CMK (cell line): ENCODE measurements around the gene AQP2.

ENCODE experiments used
- DNase-seq: peaks from one replicate; pipeline ENCODE4 v3.0.0-alpha.2; 2010; ENCODE audit warnings: low read depth

The AQP2 gene

DNA sequence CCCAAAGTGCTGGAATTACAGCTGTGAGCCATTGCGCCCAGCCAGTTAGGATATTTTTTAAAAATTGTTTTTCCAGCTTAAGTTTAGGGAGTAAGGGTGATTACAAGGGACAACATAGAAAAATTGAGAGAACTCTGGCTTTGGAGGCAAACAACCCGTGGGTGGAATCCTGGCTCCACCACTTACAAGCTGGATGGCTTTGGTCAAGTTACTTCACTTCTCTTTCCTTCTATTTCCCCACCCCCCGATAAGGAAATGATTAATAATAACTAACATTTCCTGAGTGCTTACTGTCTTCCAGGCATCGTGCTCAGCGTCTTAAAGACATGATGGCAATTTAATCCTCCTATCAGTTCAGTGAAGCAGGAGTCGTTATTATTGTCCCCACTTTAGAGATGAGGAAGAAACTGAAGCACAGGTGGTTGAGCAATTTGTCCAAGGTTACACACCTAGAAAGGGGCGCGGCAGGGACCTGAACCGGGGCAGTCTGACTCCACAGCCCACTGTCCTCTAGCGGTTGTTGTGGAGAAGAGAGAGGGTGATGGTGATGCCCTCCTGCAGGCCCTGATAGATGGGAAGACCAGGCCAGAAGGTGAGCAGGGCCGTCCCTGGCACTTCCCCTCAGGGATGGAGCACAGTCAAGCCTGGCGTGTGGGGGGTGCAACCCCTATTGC, 30.2 kb upstream of the AQP2 start:
- no peak for DNase-seq

- DNase-seq, result no peak
Observed at GRCh38 chr12:49920915-49921286, 29.6 kb upstream of the AQP2 start.

GRCh38 chr12:49921299-49921698, 29.2 kb upstream of the AQP2 start:
- DNase-seq, result no peak

GRCh38 chr12:49921936-49922335, 28.6 kb upstream of the AQP2 start:
- no peak for DNase-seq

DNA sequence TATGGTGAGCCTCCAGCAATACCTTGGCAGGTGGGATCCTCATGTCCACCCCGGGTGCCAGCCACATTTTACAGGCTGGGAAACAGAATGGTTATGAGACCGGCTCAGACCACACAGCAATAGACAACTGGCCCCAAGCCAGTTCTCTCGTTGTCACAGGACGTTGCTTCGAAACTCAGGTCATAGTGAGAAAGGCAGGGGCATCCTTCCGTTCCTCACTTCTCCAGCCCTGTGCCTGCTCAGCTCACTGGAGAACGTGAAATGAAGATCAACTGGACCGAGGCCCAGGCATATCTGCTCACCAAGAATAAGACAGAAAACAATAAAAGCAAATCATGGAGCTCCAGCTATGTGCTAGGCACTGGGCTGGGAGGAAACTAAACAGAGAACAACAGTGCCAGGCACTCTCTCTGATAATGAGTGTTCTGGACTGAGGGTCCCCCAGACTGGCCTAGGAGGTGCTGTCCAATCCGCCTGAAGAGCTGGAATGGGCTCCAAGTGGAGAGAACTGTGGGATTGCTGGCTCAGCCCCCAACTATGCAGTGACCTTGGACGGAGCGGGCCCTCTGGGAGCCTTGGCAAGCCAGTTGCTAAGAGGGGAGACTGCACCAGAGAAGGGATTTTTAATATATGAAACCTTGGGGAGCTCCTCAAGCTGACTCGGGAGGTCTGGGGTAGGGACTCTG, 28.0 kb upstream of the AQP2 start:
- DNase-seq, result no peak

- no peak for DNase-seq
Observed at GRCh38 chr12:49923035-49923644, 27.4 kb upstream of the AQP2 start.

GRCh38 chr12:49923880-49924556, 26.5 kb upstream of the AQP2 start:
- DNase-seq, result no peak

DNA sequence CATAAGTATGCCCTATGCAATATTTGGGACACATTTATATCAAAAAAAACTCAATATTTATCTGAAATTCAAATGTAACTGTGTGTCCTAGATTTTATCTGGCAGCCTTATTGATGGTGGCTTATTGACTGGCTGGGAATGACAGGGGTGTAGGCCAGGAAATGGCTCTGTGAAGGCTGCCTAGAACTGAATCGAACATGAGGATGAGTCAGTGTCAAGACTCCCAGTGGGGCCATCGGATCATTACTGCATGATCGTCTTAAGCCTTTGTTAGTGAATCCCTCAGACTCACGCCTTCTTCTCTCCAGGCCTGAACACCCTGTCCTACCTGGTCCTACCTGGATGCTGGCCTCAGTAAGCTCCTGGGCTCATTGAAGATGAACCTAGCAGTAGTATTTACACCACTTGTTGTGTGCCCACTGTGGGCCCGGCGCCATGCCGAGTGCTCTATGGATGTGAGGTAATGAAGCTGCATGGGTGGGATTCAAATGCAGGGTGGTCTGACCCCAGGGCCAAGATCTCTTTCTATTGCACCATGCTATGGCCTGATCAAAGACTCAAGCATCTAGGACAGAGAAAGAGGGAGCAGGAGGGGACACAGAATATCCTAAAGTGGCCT, 25.8 kb upstream of the AQP2 start:
- no peak for DNase-seq

DNA sequence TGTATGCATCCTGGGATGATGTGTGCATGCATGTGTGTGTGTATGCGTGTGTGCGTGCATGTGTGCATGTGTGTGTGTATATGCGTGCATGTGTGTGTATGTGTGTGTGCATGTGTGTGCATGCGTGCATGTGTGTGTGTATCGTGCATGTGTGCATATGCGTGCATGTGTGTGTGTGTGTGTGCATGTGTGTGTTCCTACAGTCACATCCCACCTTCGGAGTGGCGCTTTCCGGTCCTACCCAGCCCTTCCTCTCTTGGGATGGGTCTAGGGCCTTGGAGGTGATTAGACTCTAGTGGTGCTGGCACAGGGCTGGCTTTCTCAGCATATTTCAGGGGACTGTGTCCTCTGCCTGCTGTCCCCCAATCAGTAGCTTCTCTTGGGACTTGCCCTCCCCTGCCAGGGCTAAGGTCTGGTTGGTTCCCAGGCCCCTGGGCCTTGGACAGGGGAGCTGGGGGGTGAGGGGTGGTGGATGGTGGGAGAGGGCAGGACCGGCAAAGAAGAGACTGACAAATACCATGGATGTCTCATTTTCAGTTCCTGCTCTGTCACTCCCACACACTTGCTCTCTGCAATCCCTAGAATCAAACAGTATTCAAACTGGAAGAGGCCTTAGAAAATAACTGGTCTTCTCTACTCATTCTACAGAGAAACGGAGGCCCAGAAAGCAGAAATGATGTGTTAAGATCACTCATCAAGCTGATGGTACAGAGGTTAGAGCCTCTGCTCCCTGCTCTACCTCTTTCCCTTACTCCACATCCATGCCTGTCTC, 24.9 kb upstream of the AQP2 start:
- DNase-seq, result no peak

GRCh38 chr12:49928471-49928870, 22.1 kb upstream of the AQP2 start:
- DNase-seq, result no peak

DNA sequence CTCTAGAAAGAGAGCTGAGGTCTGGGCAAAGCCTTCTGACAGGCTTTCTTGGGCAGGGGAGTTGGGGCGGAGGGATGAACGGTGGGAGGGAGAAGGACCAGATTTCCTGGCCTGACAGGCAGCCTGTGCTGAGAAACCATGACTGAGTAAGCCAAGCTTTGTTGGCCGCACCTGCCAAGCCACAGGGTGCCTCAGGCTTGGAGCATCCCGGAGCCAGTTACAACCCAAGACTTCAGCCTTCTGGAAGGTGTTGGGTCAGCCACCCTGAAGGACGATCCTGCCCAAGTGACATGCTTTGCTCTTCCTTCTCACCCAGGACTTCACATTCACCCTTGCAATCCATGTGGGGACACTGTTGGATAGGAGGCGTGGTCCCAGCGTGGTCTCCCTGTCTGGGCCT, 21.0 kb upstream of the AQP2 start:
- no peak for DNase-seq

DNA sequence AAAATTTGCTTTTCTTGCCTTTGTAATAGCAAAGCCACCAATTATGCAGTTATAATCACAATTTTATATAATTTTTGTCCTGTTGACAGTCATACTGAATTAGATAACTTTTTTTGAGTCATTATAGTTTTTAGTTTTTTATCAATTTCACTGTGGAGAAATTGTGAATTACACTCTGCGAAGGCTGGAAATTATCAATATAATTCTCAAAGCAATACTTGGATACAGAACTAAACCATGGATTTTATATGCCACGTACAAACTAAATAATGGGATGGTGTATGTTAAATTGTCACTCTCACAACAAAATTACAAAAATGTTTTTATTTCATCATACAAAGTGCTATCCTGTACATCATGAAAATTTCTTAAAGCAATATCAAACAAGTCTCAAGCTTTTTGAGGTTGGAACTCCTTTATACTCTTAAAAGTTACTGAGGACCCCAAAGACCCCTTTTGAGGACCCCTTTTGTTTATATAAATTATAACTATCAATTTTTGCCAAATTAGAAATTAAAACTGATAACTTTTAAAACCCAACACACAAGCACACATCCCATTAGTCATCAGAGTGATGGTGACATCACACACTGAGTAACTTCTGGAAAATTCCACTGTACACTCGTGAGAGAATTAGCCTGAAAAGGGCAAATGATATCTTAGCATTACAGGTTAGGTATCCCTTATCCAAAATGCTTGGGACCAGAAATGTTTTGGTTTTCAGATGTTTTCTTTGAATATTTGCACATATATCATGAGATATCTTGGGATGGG, 19.8 kb upstream of the AQP2 start:
- DNase-seq, result no peak

GRCh38 chr12:49932023-49932422, 18.5 kb upstream of the AQP2 start:
- DNase-seq, result no peak

DNA sequence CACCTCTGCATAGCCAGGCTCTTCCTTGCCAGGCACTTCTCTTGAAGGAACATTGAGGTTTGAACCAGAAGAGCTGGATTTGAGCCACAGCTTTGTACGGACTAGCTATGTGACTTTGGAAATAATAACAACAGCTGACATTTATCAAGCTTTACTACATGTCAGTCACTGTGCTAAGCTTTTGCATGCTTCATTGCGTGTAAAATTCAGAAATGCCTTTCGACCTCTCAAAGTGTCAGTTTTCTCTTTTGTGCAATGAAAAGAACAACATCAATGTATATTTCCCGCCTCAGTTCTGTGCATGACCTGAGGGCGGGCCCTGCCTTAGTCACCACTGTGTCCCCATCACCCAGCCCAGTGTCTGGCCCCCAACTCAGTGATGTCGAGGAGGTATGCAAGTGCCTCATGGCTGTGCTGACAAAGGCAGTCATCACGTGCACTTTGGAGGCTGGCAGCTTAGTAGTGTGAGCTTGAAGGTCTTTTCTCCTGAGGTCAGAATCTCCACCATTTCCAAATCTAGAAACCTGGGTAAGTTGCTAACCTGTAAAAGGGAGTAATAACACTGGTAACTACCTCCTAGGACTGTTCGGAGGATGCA, 17.9 kb upstream of the AQP2 start:
- no peak for DNase-seq

DNA sequence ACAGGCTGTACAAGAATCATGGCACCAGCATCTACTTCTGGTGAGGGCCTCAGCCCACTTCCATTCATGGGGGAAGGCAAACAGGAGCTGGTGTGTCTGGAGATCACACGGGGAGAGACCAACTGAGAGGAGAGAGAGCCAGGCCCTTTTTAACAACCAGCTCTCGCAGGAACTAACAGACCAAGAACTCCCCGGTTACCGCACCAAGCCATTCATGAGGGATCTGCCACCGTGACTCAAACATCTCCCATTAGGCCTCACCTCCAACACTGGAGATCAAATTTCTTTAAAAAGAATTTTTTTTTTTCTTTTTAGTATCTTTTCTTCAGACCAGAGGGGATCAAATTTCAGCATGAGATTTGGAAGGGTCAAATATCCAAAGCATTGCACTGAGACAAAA, 16.7 kb upstream of the AQP2 start:
- no peak for DNase-seq

DNA sequence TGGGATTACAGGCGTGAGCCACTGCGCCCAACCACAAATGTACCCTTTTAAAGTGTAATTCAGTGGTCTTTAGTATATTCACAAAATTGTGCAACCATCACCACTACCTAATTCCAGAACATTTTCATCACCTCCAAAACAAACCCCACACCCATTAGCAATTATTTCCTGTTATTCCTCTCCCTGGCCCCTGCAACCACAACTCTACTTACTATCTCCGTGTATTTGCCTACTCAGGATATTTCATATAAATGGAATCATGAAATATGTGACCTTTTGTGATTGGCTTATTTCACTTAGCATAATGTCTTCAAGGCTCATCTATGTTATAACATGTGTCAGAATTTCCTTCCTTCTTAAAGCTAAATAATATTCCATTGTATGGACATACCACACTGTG, 16.0 kb upstream of the AQP2 start:
- no peak for DNase-seq

DNA sequence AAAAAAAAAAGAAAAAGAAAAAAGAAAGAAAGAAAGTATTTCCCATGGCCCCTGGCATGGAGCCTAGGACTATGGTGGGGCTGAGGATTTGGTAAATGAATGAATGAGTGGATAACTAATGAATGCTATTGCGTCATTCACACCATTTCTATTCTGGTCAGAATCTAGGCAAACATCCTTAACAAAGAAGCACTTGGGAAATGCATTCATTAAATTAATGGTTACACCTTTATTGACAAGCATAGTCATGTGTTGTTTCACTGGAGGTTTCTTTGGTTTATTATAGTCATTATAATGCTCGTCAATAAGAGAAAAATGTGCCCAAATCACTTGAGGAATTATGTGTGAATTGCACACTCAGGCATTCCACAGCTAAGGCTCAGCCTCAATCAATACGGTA, 13.6 kb upstream of the AQP2 start:
- DNase-seq, result no peak

DNA sequence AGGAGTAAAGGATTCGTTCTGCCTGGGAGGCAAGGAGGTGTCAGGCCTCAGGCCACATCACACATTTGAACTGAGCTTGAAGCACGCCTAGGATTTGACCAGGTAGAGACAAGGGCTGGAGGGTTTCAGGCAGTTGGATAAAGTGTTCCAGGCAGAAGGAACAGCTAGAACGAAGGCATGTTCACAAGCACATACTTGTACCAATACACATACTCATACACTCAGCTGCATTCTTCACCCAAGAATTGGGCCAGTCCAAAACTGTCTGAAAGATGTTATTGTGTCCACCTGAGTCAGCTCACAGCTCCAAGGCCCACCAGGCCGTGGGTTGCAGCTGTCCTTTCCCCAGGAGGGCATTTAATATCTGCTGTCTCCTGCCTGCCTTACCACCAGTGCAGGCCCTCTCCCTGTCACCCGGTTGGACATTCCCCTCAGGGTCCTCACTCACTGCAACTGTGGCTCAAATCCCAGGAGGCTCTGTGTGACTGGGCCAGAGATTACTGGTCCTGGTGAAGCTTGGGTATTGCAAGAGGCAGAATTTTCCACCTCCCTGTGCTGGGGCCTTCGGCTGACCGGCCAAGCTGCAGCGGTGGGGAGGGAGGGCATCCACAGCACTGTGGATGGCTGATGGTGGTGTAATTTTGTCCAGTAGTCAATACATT, 12.8 kb upstream of the AQP2 start:
- no peak for DNase-seq

GRCh38 chr12:49939307-49939706, 11.2 kb upstream of the AQP2 start:
- no peak for DNase-seq

DNA sequence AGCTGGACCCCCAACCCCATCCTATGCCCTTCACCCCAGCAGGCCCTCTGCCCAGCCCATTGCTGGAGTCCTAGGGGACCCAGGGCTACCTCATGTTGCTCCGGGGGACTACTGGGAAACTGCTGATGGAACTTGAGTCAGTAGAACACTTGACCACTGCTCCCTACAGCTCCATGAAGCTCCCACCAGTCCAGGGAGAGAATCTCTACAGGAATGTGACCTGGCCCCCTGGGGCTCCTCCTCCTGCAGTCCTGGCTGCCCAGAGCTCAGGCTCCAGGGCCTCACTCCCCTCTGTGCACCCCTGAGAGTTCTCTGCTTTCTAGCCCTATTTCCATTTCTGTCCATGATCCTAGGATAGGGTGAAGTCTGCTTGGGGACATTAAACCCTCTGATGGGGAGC, 10.8 kb upstream of the AQP2 start:
- no peak for DNase-seq
